GM12872 (cell line): ENCODE results near the gene SLC29A1.

ENCODE experiments used
- CTCF ChIP-seq: IDR thresholded peaks from 3 replicates; pipeline ENCODE4 v1.5.1; 2011; ENCODE audit warnings: low read depth, mild to moderate bottlenecking, low read length, moderate library complexity; ENCODE audit not compliant: insufficient read depth

Gene SLC29A1

GRCh38 chr6:44247338-44248302, 24.2 kb downstream of the SLC29A1 start:
- no peak for TF ChIP-seq CTCF

- no peak for TF ChIP-seq CTCF
Observed at GRCh38 chr6:44248579-44248978, 25.2 kb downstream of the SLC29A1 start.

GRCh38 chr6:44249082-44249748, 25.8 kb downstream of the SLC29A1 start:
- TF ChIP-seq CTCF: no peak

GRCh38 chr6:44250067-44250717, 26.8 kb downstream of the SLC29A1 start:
- no peak for TF ChIP-seq CTCF

GRCh38 chr6:44250718-44251123, 27.3 kb downstream of the SLC29A1 start:
- TF ChIP-seq CTCF: no peak

GRCh38 chr6:44251576-44252524, 28.5 kb downstream of the SLC29A1 start:
- no peak for TF ChIP-seq CTCF
